ENCODE results near the gene ZCCHC10. TPM values are rescaled to one million over a fixed set of nuclear protein-coding genes. Genes with fewer than 3 reads are reported as not detected.
"Not testable (repeated sequence)": the region's sequence is repeated elsewhere in the genome, so short reads cannot be mapped to it uniquely, and the experiment has no call there.

Gene ZCCHC10
- polyA plus RNA-seq, 4 donors = 24.4 to 39.7 (median 27.4) TPM

DNA sequence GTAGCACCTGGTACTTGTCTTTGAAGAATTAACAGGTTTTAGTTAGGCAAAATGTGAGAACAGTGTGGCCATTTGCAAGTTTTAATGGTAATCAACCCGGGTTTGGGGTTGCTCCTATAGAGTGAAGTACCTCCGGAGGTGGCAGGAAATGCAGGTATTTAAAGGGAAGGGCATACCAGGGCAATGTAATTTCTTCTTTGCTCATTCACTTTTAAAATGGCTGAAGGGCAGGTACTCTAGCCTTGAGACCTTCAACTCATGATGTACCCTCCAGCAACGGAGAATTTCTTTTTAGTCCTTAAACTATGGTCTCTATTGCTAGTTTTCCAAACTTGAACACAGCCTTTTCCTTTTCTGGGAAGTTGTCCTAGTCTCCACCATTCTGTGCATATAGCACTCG, 24.2 kb upstream of the ZCCHC10 start:
- DNase-seq = peak in 1 of 2 donors; percentile 37
- peak overlapping the region in 2 of 3 donors; percentile 77 to 93 for H3K4me3 ChIP-seq (ENCODE audit: low read depth in 1 of 3, low read length in 3 of 3)
- 39 to 44% (median 43%) methylated on average over 4 of the region's 4 CpGs for WGBS, 3 donors

GRCh38 chr5:133049726-133050048, 23.3 kb upstream of the ZCCHC10 start:
- Histone ChIP-seq H3K4me1 (ENCODE audit: control insufficient read depth in 3 of 3, insufficient read depth in 2 of 3, low read depth in 1 of 3, low read length in 2 of 3) (peaks cover 7 to 16% (median 14%) of the 10 kb centered on the region in 3 donors), H3K27ac (ENCODE audit: low read depth in 1 of 3, low read length in 2 of 3) (no peak overlapping the region), H3K4me3 (ENCODE audit: low read depth in 1 of 3, low read length in 3 of 3) (no peak overlapping the region), H3K9me3 (ENCODE audit: control insufficient read depth in 2 of 2, insufficient read depth in 1 of 2, low read depth in 1 of 2, low read length in 1 of 2) (no peaks in the 10 kb centered on the region), H3K36me3 (ENCODE audit: control insufficient read depth in 3 of 3, insufficient read depth in 2 of 3, low read depth in 1 of 3, low read length in 3 of 3) (peaks cover 0 to 8% (median 0%) of the 10 kb centered on the region in 3 donors), H3K27me3 (ENCODE audit: control insufficient read depth in 3 of 3, insufficient read depth in 3 of 3, low read length in 3 of 3) (no peaks in the 10 kb centered on the region)
- 14 to 33% (median 19%) methylated on average over 1 of the region's 1 CpG for WGBS, 3 donors
- no peak for FAIRE-seq
- DNase-seq = peak; percentile 50 to 58

More for the DNA sequence above, 24.2 kb upstream of the ZCCHC10 start:
- Histone ChIP-seq H3K27me3 (ENCODE audit: control insufficient read depth in 3 of 3, insufficient read depth in 3 of 3, low read length in 3 of 3) (no peaks in the 10 kb centered on the region), H3K27ac (ENCODE audit: low read depth in 1 of 3, low read length in 2 of 3) (peak overlapping the region; percentile 99 to 100 (median 100)), H3K4me1 (ENCODE audit: control insufficient read depth in 3 of 3, insufficient read depth in 2 of 3, low read depth in 1 of 3, low read length in 2 of 3) (peaks cover 7 to 16% (median 14%) of the 10 kb centered on the region in 3 donors), H3K9me3 (ENCODE audit: control insufficient read depth in 2 of 2, insufficient read depth in 1 of 2, low read depth in 1 of 2, low read length in 1 of 2) (no peaks in the 10 kb centered on the region), H3K36me3 (ENCODE audit: control insufficient read depth in 3 of 3, insufficient read depth in 2 of 3, low read depth in 1 of 3, low read length in 3 of 3) (peaks cover 0 to 8% (median 0%) of the 10 kb centered on the region in 3 donors)
- FAIRE-seq = no peak

DNA sequence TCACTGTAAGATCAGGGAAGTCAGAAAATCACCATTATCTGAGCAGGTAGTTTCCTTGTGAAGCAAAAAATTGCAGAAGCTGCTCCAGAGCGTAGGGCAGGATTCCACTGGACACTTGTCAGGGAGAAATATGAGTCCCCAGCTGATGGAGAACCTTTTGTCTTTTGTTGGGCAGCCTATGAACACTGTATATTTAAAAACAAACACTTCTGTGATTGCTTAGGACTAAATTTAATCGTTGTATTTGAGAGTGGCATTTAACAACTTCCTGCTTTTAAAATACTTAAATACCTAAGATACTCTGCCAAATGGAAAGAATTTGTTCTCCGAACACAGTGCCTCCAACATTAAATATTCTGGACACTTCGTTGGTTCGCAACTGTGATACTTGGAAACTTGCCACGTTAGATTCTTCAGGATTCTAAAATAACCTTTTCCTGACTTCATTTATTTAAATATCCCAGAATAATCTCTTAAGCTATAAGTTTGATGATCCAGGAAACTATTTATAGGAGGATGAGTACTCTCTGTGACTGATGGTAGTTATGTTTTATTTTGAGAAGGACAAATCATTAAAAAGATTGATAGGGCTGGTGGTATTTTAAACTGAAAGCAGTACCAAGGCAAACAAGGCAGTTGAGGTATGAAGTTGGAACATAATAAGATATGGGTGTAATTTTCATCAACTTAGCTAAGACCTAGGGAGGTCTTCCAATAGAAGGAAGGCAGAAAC, 22.8 kb upstream of the ZCCHC10 start:
- Histone ChIP-seq H3K27ac (ENCODE audit: low read depth in 1 of 3, low read length in 2 of 3) (no peak overlapping the region), H3K9me3 (ENCODE audit: control insufficient read depth in 2 of 2, insufficient read depth in 1 of 2, low read depth in 1 of 2, low read length in 1 of 2) (no peaks in the 10 kb centered on the region), H3K4me3 (ENCODE audit: low read depth in 1 of 3, low read length in 3 of 3) (no peak overlapping the region), H3K36me3 (ENCODE audit: control insufficient read depth in 3 of 3, insufficient read depth in 2 of 3, low read depth in 1 of 3, low read length in 3 of 3) (peaks cover 0 to 8% (median 0%) of the 10 kb centered on the region in 3 donors), H3K27me3 (ENCODE audit: control insufficient read depth in 3 of 3, insufficient read depth in 3 of 3, low read length in 3 of 3) (no peaks in the 10 kb centered on the region), H3K4me1 (ENCODE audit: control insufficient read depth in 3 of 3, insufficient read depth in 2 of 3, low read depth in 1 of 3, low read length in 2 of 3) (peaks cover 7 to 16% (median 14%) of the 10 kb centered on the region in 3 donors)
- 51 to 70% (median 69%) methylated on average over 6 of the region's 6 CpGs for WGBS, 3 donors
- peak in 1 of 2 donors; percentile 7 for DNase-seq
- FAIRE-seq = no peak

DNA sequence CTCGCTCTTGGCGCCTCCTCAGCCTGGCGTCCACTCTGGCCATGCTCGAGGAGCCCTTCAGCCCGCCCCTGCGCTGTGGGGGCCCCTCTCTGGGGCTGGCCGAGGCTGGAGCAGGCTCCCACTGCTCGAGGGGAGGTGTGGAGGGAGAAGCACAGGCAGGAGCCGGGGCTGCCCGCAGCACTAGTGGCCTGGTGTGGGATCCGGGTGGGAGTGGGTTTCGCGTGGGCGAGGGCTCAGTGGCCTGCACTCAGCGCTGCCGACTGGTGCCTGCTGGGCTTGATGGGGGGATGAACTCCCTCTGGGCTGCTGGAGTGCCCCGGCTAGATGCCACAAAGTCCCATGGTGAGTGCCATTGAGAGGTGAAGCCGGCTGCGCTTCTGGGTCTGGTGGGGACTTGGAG, 21.1 kb upstream of the ZCCHC10 start:
- H3K27ac ChIP-seq (ENCODE audit: low read depth in 1 of 3, low read length in 2 of 3) = no peak overlapping the region
- no peak for DNase-seq
- H3K9me3 ChIP-seq (ENCODE audit: control insufficient read depth in 2 of 2, insufficient read depth in 1 of 2, low read depth in 1 of 2, low read length in 1 of 2) = no peaks in the 10 kb centered on the region

GRCh38 chr5:133046560-133046959, 20.2 kb upstream of the ZCCHC10 start:
- DNase-seq; H3K36me3 ChIP-seq (ENCODE audit: control insufficient read depth in 3 of 3, insufficient read depth in 2 of 3, low read depth in 1 of 3, low read length in 3 of 3); H3K27ac ChIP-seq (ENCODE audit: low read depth in 1 of 3, low read length in 2 of 3); FAIRE-seq; H3K4me3 ChIP-seq (ENCODE audit: low read depth in 1 of 3, low read length in 3 of 3); H3K9me3 ChIP-seq (ENCODE audit: control insufficient read depth in 2 of 2, insufficient read depth in 1 of 2, low read depth in 1 of 2, low read length in 1 of 2); H3K27me3 ChIP-seq (ENCODE audit: control insufficient read depth in 3 of 3, insufficient read depth in 3 of 3, low read length in 3 of 3): not testable (repeated sequence)
- peaks cover 4 to 16% (median 9%) of the 10 kb centered on the region in 3 donors for H3K4me1 ChIP-seq (ENCODE audit: control insufficient read depth in 3 of 3, insufficient read depth in 2 of 3, low read depth in 1 of 3, low read length in 2 of 3)
- 87 to 96% (median 90%) methylated on average over 8 of the region's 8 CpGs for WGBS, 3 donors

More for the DNA sequence above, 21.1 kb upstream of the ZCCHC10 start:
- Histone ChIP-seq H3K27me3 (ENCODE audit: control insufficient read depth in 3 of 3, insufficient read depth in 3 of 3, low read length in 3 of 3) (no peaks in the 10 kb centered on the region), H3K36me3 (ENCODE audit: control insufficient read depth in 3 of 3, insufficient read depth in 2 of 3, low read depth in 1 of 3, low read length in 3 of 3) (no peaks in the 10 kb centered on the region), H3K4me1 (ENCODE audit: control insufficient read depth in 3 of 3, insufficient read depth in 2 of 3, low read depth in 1 of 3, low read length in 2 of 3) (peaks cover 4 to 16% (median 9%) of the 10 kb centered on the region in 3 donors), H3K4me3 (ENCODE audit: low read depth in 1 of 3, low read length in 3 of 3) (no peak overlapping the region)
- FAIRE-seq = no peak
- WGBS, 3 donors = 96 to 98% (median 96%) methylated on average over 19 of the region's 19 CpGs

- Histone ChIP-seq H3K27ac (ENCODE audit: low read depth in 1 of 3, low read length in 2 of 3) (no peak overlapping the region), H3K27me3 (ENCODE audit: control insufficient read depth in 3 of 3, insufficient read depth in 3 of 3, low read length in 3 of 3) (no peaks in the 10 kb centered on the region), H3K4me1 (ENCODE audit: control insufficient read depth in 3 of 3, insufficient read depth in 2 of 3, low read depth in 1 of 3, low read length in 2 of 3) (no peaks in the 10 kb centered on the region), H3K9me3 (ENCODE audit: control insufficient read depth in 2 of 2, insufficient read depth in 1 of 2, low read depth in 1 of 2, low read length in 1 of 2) (no peaks in the 10 kb centered on the region), H3K4me3 (ENCODE audit: low read depth in 1 of 3, low read length in 3 of 3) (no peak overlapping the region), H3K36me3 (ENCODE audit: control insufficient read depth in 3 of 3, insufficient read depth in 2 of 3, low read depth in 1 of 3, low read length in 3 of 3) (no peaks in the 10 kb centered on the region)
- WGBS, 3 donors = 85 to 89% (median 88%) methylated on average over 1 of the region's 1 CpG
- DNase-seq = no peak
- FAIRE-seq = no peak
Observed at GRCh38 chr5:133041910-133042309, 15.6 kb upstream of the ZCCHC10 start.

DNA sequence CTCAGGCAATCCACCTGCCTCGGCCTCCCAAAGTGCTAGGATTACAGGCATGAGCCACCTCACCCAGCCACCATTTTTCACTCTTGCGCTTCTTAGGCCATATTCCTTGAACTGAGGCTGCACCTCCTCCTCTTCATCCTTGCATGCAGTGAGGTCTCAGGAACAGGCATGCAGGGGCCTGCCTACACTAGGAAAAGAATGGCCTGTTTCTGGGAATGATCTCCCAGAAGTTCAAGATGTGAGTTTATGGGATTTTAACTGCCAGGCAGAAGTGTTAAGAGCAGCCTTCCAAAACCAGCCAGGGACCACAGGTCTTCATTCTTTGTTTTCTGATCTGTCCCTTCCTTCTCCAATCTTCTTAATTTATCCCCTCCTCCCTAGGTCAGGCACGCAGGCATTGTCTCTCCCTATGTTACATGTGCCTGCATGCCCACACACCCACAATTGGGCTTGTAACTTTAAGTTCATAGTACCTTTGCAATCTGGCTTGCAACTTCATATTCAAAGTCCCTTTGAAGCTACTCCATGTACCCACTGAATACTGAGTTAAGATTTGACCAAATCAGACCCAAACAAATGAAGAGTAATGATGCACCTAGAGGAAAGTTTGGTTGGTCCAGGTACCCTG, 14.9 kb upstream of the ZCCHC10 start:
- Histone ChIP-seq H3K4me1 (ENCODE audit: control insufficient read depth in 3 of 3, insufficient read depth in 2 of 3, low read depth in 1 of 3, low read length in 2 of 3) (no peaks in the 10 kb centered on the region), H3K27me3 (ENCODE audit: control insufficient read depth in 3 of 3, insufficient read depth in 3 of 3, low read length in 3 of 3) (no peaks in the 10 kb centered on the region), H3K9me3 (ENCODE audit: control insufficient read depth in 2 of 2, insufficient read depth in 1 of 2, low read depth in 1 of 2, low read length in 1 of 2) (no peaks in the 10 kb centered on the region), H3K4me3 (ENCODE audit: low read depth in 1 of 3, low read length in 3 of 3) (no peak overlapping the region), H3K27ac (ENCODE audit: low read depth in 1 of 3, low read length in 2 of 3) (no peak overlapping the region), H3K36me3 (ENCODE audit: control insufficient read depth in 3 of 3, insufficient read depth in 2 of 3, low read depth in 1 of 3, low read length in 3 of 3) (no peaks in the 10 kb centered on the region)
- FAIRE-seq (no peak), DNase-seq (no peak)
- WGBS, 3 donors = 85 to 89% (median 87%) methylated on average over 3 of the region's 3 CpGs

GRCh38 chr5:133036677-133037076, 10.3 kb upstream of the ZCCHC10 start:
- FAIRE-seq; H3K4me3 ChIP-seq (ENCODE audit: low read depth in 1 of 3, low read length in 3 of 3); H3K27me3 ChIP-seq (ENCODE audit: control insufficient read depth in 3 of 3, insufficient read depth in 3 of 3, low read length in 3 of 3); H3K27ac ChIP-seq (ENCODE audit: low read depth in 1 of 3, low read length in 2 of 3); DNase-seq; H3K9me3 ChIP-seq (ENCODE audit: control insufficient read depth in 2 of 2, insufficient read depth in 1 of 2, low read depth in 1 of 2, low read length in 1 of 2); H3K4me1 ChIP-seq (ENCODE audit: control insufficient read depth in 3 of 3, insufficient read depth in 2 of 3, low read depth in 1 of 3, low read length in 2 of 3); H3K36me3 ChIP-seq (ENCODE audit: control insufficient read depth in 3 of 3, insufficient read depth in 2 of 3, low read depth in 1 of 3, low read length in 3 of 3): not testable (repeated sequence)
- 89 to 97% (median 90%) methylated on average over 5 to 6 of the region's 6 CpGs for WGBS, 3 donors

Measured in small intestine (tissue), 7 donors.